Mesothelial cell of epicardium (in vitro differentiated cells): ENCODE data around the gene ZNF609. TPM values are rescaled to one million over a fixed set of nuclear protein-coding genes. Genes with fewer than 3 reads are reported as not detected.
"Not testable (repeated sequence)": the region's sequence is repeated elsewhere in the genome, so short reads cannot be mapped to it uniquely, and the experiment has no call there.

Source experiments
- DNase-seq, 2 experiments: peaks; one replicate each; pipeline ENCODE4 v3.0.0; 2021; ENCODE audit warnings: low spot score in 2 of 2; ENCODE audit not compliant: unreplicated experiment in 2 of 2
- H3K27ac Mint-ChIP-seq: 2 replicates; pipeline ENCODE4 v1.8.0; 2021; ENCODE audit warnings: mixed read lengths
- H3K27me3 Mint-ChIP-seq: 2 replicates; pipeline ENCODE4 v1.8.0; 2021; ENCODE audit warnings: low read depth, mixed read lengths
- H3K36me3 Mint-ChIP-seq: 2 replicates; pipeline ENCODE4 v1.8.0; 2021; ENCODE audit warnings: mixed read lengths
- H3K4me1 Mint-ChIP-seq: 2 replicates; pipeline ENCODE4 v1.8.0; 2021; ENCODE audit warnings: mixed read lengths
- H3K4me3 Mint-ChIP-seq: 2 replicates; pipeline ENCODE4 v1.8.0; 2021; ENCODE audit warnings: mild to moderate bottlenecking, moderate library complexity, mixed read lengths
- H3K9me3 Mint-ChIP-seq: 2 replicates; pipeline ENCODE4 v1.8.0; 2021; ENCODE audit warnings: mixed read lengths
- total RNA-seq: library from RNA; stranded (reverse); gene quantifications from 3 replicates; pipeline ENCODE4 v1.2.1, GENCODE V29; 2021
- TF ChIP-seq, protein P1 (sequence below): fragments of 200-600 bp; sonication (generic); IDR thresholded peaks from one replicate; pipeline ENCODE4 v1.5.0; 2021; ENCODE audit warnings: antibody characterized with exemption; ENCODE audit not compliant: unreplicated experiment

Gene ZNF609
- total RNA-seq, 1 donor from 2014 or later, result 76.0 TPM

DNA sequence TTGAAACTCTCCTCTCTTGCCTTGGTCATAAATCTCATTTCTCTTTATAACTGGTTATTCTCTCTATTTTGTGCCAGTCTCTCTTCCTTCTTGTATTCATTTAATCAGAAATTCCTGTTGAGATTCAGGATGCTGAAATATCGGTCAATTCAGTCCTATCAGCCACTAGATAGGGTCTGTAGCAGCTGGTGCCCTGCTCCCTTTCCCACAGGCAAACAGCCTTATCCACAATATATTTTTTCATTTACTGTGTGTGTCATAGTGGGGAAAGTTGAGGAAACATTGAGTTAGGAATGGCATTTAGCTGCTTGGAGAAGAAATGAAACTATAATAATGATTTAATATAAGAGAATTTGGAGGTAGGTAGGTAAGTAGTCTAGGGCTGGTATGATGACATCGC lies 168.7 kb downstream of the ZNF609 start:
- H3K4me3 Mint-ChIP-seq, result no peak overlapping the region
- H3K36me3 Mint-ChIP-seq, result peaks cover 10% of the 10 kb centered on the region
- H3K27ac Mint-ChIP-seq, result no peak overlapping the region
- TF ChIP-seq, protein P1, sequence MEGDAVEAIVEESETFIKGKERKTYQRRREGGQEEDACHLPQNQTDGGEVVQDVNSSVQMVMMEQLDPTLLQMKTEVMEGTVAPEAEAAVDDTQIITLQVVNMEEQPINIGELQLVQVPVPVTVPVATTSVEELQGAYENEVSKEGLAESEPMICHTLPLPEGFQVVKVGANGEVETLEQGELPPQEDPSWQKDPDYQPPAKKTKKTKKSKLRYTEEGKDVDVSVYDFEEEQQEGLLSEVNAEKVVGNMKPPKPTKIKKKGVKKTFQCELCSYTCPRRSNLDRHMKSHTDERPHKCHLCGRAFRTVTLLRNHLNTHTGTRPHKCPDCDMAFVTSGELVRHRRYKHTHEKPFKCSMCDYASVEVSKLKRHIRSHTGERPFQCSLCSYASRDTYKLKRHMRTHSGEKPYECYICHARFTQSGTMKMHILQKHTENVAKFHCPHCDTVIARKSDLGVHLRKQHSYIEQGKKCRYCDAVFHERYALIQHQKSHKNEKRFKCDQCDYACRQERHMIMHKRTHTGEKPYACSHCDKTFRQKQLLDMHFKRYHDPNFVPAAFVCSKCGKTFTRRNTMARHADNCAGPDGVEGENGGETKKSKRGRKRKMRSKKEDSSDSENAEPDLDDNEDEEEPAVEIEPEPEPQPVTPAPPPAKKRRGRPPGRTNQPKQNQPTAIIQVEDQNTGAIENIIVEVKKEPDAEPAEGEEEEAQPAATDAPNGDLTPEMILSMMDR, result no peak
- no peaks in the 10 kb centered on the region for H3K9me3 Mint-ChIP-seq
- peaks cover 8% of the 10 kb centered on the region for H3K4me1 Mint-ChIP-seq
- no peak for DNase-seq
- H3K27me3 Mint-ChIP-seq, result no peaks in the 10 kb centered on the region

DNA sequence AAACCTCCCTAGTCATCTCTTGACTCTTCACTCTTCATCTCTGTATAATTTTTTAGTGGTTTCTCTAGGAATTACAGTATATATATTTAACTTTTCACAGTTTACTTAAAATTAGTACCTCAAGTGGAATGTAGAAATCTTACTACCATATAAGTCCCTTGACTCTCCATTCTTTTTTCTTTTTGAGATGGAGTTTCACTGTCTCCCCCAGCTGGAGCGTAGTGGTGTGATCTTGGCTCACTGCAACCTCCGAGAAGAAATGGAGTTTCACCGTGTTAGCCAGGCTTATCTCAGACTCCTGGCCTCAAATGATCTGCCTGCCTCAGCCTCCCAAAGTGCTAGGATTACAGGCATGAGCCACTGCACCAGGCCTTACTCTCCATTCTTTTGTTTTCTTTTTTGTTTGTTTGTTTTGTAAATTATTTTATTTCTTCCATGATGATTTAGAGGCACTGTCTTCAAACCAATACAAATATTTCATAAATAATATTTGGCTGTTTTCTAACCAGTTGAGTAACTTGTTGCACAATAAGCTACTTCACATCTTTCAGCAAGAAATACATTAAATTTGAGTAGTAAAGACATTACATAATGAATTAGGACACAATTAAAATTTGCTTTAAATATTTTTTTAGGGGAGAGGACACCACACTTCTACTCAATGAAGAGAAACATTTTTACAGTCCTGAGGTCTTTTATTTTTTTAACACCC lies 170.2 kb downstream of the ZNF609 start:
- no peaks in the 10 kb centered on the region for H3K9me3 Mint-ChIP-seq
- peaks cover 10% of the 10 kb centered on the region for H3K36me3 Mint-ChIP-seq
- TF ChIP-seq, protein P1, result no peak
- H3K27me3 Mint-ChIP-seq, result no peaks in the 10 kb centered on the region
- peak overlapping the region; percentile 66 for H3K27ac Mint-ChIP-seq
- no peak overlapping the region for H3K4me3 Mint-ChIP-seq
- H3K4me1 Mint-ChIP-seq, result peaks cover 19% of the 10 kb centered on the region
- no peak for DNase-seq

DNA sequence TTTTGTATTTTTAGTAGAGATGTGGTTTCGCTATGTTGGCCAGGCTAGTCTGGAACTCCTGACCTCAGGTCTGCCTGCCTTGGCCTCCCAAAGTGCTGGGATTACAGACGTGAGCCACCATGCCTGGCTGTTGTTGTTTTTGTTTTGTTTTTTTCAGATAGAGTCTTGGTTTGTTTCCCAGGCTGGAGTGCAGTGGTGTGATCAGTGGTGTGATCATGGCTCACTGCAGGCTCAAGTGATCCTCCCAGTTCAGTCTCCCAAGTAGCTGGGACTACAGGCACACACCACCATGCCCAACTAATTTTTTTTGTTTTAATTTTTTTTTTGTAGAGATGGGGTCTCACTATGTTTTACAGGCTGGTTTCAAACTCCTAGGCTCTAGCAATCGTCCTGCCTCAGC lies 172.3 kb downstream of the ZNF609 start:
- not testable (repeated sequence) for H3K27ac Mint-ChIP-seq, H3K4me3 Mint-ChIP-seq, DNase-seq, H3K9me3 Mint-ChIP-seq, H3K27me3 Mint-ChIP-seq
- H3K36me3 Mint-ChIP-seq, result peaks cover 16% of the 10 kb centered on the region
- H3K4me1 Mint-ChIP-seq, result peaks cover 31% of the 10 kb centered on the region

DNA sequence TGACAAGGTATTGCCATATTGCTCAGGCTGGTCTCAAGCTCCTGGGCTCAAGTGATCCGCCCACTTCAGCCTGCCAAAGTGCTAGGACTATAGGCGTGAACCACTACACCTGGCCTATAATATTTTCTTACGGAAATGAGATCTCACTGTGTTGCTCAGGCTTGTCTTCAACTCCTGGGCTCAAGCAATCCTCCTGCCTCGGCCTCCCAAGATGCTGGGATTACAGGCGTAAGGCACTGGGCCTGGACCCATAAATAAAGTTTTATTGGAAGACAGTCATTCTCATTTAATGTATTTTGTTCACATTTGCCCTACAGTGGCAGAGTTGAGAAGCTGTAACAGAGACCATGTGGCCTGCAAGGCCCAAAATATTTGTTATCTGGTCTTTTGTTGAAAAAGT lies 173.0 kb downstream of the ZNF609 start:
- peaks cover 20% of the 10 kb centered on the region for H3K36me3 Mint-ChIP-seq
- H3K27me3 Mint-ChIP-seq, result no peaks in the 10 kb centered on the region
- H3K4me1 Mint-ChIP-seq, result peaks cover 31% of the 10 kb centered on the region
- peak overlapping the region; percentile 12 for H3K27ac Mint-ChIP-seq
- H3K4me3 Mint-ChIP-seq, result no peak overlapping the region
- no peak for DNase-seq
- TF ChIP-seq, protein P1, result no peak
- peaks cover 9% of the 10 kb centered on the region for H3K9me3 Mint-ChIP-seq

DNA sequence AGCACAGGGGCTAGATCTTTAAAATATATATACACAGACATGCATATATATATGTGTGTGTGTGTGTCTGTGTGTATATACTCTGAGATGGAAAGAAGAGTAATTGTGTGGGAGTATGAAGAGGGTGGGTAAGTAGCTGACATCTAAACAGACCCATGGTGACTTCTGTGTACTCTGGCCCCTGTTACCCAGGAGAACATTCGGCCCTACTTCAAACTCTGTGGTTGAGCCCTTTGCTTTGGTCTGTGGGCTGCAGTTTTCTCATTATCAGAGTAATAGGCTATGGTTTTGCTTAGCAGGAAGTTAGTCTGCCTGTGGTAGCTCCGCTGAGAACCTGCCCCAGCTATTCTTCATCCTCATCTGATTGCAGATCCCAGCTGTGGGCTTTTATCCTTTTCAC lies 173.6 kb downstream of the ZNF609 start:
- peaks cover 31% of the 10 kb centered on the region for H3K4me1 Mint-ChIP-seq
- H3K36me3 Mint-ChIP-seq, result peaks cover 18% of the 10 kb centered on the region

More for the DNA sequence above, 173.6 kb downstream of the ZNF609 start:
- TF ChIP-seq, protein P1, result no peak
- Mint-ChIP-seq H3K9me3 (peaks cover 9% of the 10 kb centered on the region), H3K4me3 (no peak overlapping the region), H3K27ac (peak overlapping the region; percentile 90), H3K27me3 (no peaks in the 10 kb centered on the region)
- DNase-seq, result no peak
